NCI-H2029 (cell line): ENCODE measurements around the gene HGS.

Experiments
- DNase-seq: peaks from one replicate; lab custom pipeline; 2025; lab: John Stamatoyannopoulos, UW

HGS gene

GRCh38 chr17:81741594-81742452 lies 58.0 kb downstream of the HGS start:
- no peak for DNase-seq
